Activated CD4-positive, CD25-positive, alpha-beta regulatory T cell treated with anti-CD3 and anti-CD28 coated beads, Interleukin-2, amount 50 U/mL, for 24 hours (primary cell): ENCODE data around the gene NLRC3.

ENCODE experiments used
- ATAC-seq, 2 donors: fragments of 150-1000 bp; cut with Tn5 transposase; one replicate each; pipeline ENCODE4 v1.10.0; 2021; ENCODE audit warnings: mild to moderate bottlenecking in 1 of 2, moderate library complexity in 1 of 2

Gene NLRC3

GRCh38 chr16:3578610-3579551, 1.7 kb upstream of the NLRC3 start:
- peak; percentile 66 to 69 for ATAC-seq

GRCh38 chr16:3578121-3578520, 918 bp upstream of the NLRC3 start:
- ATAC-seq, result peak; percentile 61 to 77

- ATAC-seq, result peak in 1 of 2 donors; percentile 9
Measured at GRCh38 chr16:3576211-3576610, 992 bp downstream of the NLRC3 start.

GRCh38 chr16:3575491-3575890, 1.7 kb downstream of the NLRC3 start:
- ATAC-seq, result no peak

- ATAC-seq, result no peak
Measured at GRCh38 chr16:3574195-3574594, 3.0 kb downstream of the NLRC3 start.

- no peak for ATAC-seq
Measured at GRCh38 chr16:3573146-3573815, 3.9 kb downstream of the NLRC3 start.

GRCh38 chr16:3570420-3571062, 6.7 kb downstream of the NLRC3 start:
- no peak for ATAC-seq

GRCh38 chr16:3569851-3570250, 7.4 kb downstream of the NLRC3 start:
- no peak for ATAC-seq

- ATAC-seq, result no peak
Measured at GRCh38 chr16:3566990-3567389, 10.2 kb downstream of the NLRC3 start.

- ATAC-seq, result no peak
Measured at GRCh38 chr16:3564889-3565141, 12.4 kb downstream of the NLRC3 start.

GRCh38 chr16:3564130-3564888, 12.9 kb downstream of the NLRC3 start:
- ATAC-seq, result no peak

GRCh38 chr16:3562914-3563480, 14.2 kb downstream of the NLRC3 start:
- ATAC-seq, result no peak

- no peak for ATAC-seq
Measured at GRCh38 chr16:3561626-3562025, 15.6 kb downstream of the NLRC3 start.

GRCh38 chr16:3554351-3554928, 22.8 kb downstream of the NLRC3 start:
- no peak for ATAC-seq

GRCh38 chr16:3553138-3553923, 23.9 kb downstream of the NLRC3 start:
- ATAC-seq, result no peak

GRCh38 chr16:3550851-3551847, 26.1 kb downstream of the NLRC3 start:
- ATAC-seq, result no peak

GRCh38 chr16:3549906-3550305, 27.3 kb downstream of the NLRC3 start:
- no peak for ATAC-seq

GRCh38 chr16:3548859-3549258, 28.3 kb downstream of the NLRC3 start:
- no peak for ATAC-seq

GRCh38 chr16:3548445-3548844, 28.8 kb downstream of the NLRC3 start:
- ATAC-seq, result no peak
